WTC11 (cell line): Measurements from ENCODE around the gene TXNRD2.

Experiments
- SP1 ChIP-seq: sonication (generic); formaldehyde crosslinking; conservative IDR thresholded peaks from 2 replicates; pipeline ENCODE4 v1.8.1; 2022; ENCODE audit warnings: missing genetic modification reagents
- TF ChIP-seq, protein P1 (sequence below): fragments of 200-600 bp; IDR thresholded peaks from 2 replicates; pipeline ENCODE4 v1.8.0; 2022; ENCODE audit warnings: antibody characterized with exemption
- TF ChIP-seq, protein P2 (sequence below): sonication (generic); formaldehyde crosslinking; IDR thresholded peaks from 2 replicates; pipeline ENCODE4 v1.8.1; 2022; ENCODE audit warnings: missing genetic modification reagents, borderline replicate concordance
- TF ChIP-seq, protein P3 (sequence below): sonication (generic); formaldehyde crosslinking; IDR thresholded peaks from 2 replicates; pipeline ENCODE4 v1.8.1; 2023; ENCODE audit warnings: mild to moderate bottlenecking, missing genetic modification reagents
- TF ChIP-seq, protein P4 (sequence below): sonication (generic); formaldehyde crosslinking; IDR thresholded peaks from 2 replicates; pipeline ENCODE4 v1.8.0; 2022; ENCODE audit warnings: mild to moderate bottlenecking, missing genetic modification reagents
- TF ChIP-seq, protein P5 (sequence below): sonication (generic); formaldehyde crosslinking; IDR thresholded peaks from 2 replicates; pipeline ENCODE4 v1.8.1; 2023; ENCODE audit warnings: mild to moderate bottlenecking, missing genetic modification reagents, moderate library complexity

DNA sequence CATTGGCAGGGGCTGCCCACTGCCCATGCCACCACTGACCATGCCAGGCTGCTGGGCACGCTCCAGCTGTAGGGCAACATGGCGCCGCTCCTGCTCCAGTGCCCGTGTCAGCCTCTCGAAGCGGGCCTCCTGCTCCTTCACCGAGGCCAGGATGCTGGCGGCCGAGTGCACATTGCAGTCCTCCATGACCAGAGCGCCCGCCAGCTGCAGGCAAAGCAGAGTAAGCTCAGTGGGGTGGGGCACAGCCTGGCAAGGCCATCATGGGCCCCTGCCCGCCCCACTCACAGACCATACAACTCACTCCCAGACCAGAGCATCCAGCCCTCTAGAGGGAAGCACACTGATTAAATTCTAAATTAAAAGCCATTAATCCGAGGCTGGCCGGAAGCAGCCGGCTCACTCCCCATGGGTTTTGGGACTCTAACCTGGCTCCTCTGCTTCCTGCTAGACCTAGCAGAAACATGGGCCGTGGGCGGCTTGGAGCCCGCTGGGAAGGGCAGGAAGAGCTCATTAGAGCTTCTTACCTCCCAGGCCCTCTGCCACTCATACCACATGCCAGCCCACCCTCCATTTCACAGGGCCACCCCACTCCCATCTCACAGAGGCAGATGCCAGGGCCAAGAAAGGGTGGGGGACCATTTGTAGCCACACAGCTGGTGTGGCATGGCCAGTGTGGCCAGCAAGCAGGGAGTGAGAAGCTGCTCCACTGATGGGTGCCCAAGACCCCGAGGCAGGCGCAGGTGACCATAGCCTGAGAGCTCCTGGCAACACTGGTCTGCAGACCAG is 49.2 kb upstream of the TXNRD2 start:
- TF ChIP-seq, protein P1, sequence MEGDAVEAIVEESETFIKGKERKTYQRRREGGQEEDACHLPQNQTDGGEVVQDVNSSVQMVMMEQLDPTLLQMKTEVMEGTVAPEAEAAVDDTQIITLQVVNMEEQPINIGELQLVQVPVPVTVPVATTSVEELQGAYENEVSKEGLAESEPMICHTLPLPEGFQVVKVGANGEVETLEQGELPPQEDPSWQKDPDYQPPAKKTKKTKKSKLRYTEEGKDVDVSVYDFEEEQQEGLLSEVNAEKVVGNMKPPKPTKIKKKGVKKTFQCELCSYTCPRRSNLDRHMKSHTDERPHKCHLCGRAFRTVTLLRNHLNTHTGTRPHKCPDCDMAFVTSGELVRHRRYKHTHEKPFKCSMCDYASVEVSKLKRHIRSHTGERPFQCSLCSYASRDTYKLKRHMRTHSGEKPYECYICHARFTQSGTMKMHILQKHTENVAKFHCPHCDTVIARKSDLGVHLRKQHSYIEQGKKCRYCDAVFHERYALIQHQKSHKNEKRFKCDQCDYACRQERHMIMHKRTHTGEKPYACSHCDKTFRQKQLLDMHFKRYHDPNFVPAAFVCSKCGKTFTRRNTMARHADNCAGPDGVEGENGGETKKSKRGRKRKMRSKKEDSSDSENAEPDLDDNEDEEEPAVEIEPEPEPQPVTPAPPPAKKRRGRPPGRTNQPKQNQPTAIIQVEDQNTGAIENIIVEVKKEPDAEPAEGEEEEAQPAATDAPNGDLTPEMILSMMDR = no peak
- no peak for TF ChIP-seq SP1
- TF ChIP-seq, protein P2, sequence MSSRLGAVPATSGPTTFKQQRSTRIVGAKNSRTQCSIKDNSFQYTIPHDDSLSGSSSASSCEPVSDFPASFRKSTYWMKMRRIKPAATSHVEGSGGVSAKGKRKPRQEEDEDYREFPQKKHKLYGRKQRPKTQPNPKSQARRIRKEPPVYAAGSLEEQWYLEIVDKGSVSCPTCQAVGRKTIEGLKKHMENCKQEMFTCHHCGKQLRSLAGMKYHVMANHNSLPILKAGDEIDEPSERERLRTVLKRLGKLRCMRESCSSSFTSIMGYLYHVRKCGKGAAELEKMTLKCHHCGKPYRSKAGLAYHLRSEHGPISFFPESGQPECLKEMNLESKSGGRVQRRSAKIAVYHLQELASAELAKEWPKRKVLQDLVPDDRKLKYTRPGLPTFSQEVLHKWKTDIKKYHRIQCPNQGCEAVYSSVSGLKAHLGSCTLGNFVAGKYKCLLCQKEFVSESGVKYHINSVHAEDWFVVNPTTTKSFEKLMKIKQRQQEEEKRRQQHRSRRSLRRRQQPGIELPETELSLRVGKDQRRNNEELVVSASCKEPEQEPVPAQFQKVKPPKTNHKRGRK (CRISPR knock-in tag) = no peak
- TF ChIP-seq, protein P3, sequence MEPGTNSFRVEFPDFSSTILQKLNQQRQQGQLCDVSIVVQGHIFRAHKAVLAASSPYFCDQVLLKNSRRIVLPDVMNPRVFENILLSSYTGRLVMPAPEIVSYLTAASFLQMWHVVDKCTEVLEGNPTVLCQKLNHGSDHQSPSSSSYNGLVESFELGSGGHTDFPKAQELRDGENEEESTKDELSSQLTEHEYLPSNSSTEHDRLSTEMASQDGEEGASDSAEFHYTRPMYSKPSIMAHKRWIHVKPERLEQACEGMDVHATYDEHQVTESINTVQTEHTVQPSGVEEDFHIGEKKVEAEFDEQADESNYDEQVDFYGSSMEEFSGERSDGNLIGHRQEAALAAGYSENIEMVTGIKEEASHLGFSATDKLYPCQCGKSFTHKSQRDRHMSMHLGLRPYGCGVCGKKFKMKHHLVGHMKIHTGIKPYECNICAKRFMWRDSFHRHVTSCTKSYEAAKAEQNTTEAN (CRISPR knock-in tag) = no peak
- TF ChIP-seq, protein P4, sequence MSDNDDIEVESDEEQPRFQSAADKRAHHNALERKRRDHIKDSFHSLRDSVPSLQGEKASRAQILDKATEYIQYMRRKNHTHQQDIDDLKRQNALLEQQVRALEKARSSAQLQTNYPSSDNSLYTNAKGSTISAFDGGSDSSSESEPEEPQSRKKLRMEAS (CRISPR knock-in tag) = no peak
- TF ChIP-seq, protein P5, sequence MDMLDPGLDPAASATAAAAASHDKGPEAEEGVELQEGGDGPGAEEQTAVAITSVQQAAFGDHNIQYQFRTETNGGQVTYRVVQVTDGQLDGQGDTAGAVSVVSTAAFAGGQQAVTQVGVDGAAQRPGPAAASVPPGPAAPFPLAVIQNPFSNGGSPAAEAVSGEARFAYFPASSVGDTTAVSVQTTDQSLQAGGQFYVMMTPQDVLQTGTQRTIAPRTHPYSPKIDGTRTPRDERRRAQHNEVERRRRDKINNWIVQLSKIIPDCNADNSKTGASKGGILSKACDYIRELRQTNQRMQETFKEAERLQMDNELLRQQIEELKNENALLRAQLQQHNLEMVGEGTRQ (CRISPR knock-in tag) = no peak
